WTC11 (cell line): ENCODE results near the gene FAM3B.

Experiments used
- CREB1 ChIP-seq: sonication (generic); formaldehyde crosslinking; IDR thresholded peaks from 2 replicates; pipeline ENCODE4 v1.8.0; 2023; ENCODE audit warnings: mild to moderate bottlenecking, missing genetic modification reagents
- ESRRA ChIP-seq: sonication (generic); formaldehyde crosslinking; IDR thresholded peaks from 2 replicates; pipeline ENCODE4 v1.8.1; 2022; ENCODE audit warnings: mild to moderate bottlenecking, missing genetic modification reagents, borderline replicate concordance
- FOXP1 ChIP-seq: sonication (generic); formaldehyde crosslinking; IDR thresholded peaks from 2 replicates; pipeline ENCODE4 v1.8.0; 2022; ENCODE audit warnings: missing genetic modification reagents, mild to moderate bottlenecking, moderate library complexity, borderline replicate concordance
- GABPB1 ChIP-seq: sonication (generic); formaldehyde crosslinking; IDR thresholded peaks from 2 replicates; pipeline ENCODE4 v1.8.1; 2023; ENCODE audit warnings: mild to moderate bottlenecking, missing genetic modification reagents
- NFYB ChIP-seq: sonication (generic); formaldehyde crosslinking; conservative IDR thresholded peaks from 2 replicates; pipeline ENCODE4 v1.8.0; 2022; ENCODE audit warnings: low read depth, missing genetic modification reagents
- PRRX2 ChIP-seq: fragments of 250-450 bp; sonication (Bioruptor Pico); IDR thresholded peaks from 2 replicates; pipeline ENCODE4 v1.8.0; 2021; ENCODE audit warnings: mild to moderate bottlenecking
- SMAD3 ChIP-seq: sonication (generic); formaldehyde crosslinking; IDR thresholded peaks from 2 replicates; pipeline ENCODE4 v1.8.0; 2022; ENCODE audit warnings: missing genetic modification reagents, mild to moderate bottlenecking, borderline replicate concordance
- SP1 ChIP-seq: sonication (generic); formaldehyde crosslinking; conservative IDR thresholded peaks from 2 replicates; pipeline ENCODE4 v1.8.1; 2022; ENCODE audit warnings: missing genetic modification reagents
- TEAD4 ChIP-seq: sonication (generic); formaldehyde crosslinking; IDR thresholded peaks from 2 replicates; pipeline ENCODE4 v1.8.0; 2022; ENCODE audit warnings: mild to moderate bottlenecking, missing genetic modification reagents
- TF ChIP-seq, protein P1 (sequence below): fragments of 200-600 bp; IDR thresholded peaks from 2 replicates; pipeline ENCODE4 v1.8.0; 2022; ENCODE audit warnings: antibody characterized with exemption
- TF ChIP-seq, protein P2 (sequence below): sonication (generic); formaldehyde crosslinking; IDR thresholded peaks from 2 replicates; pipeline ENCODE4 v1.8.1; 2022; ENCODE audit warnings: missing genetic modification reagents, borderline replicate concordance
- TF ChIP-seq, protein P3 (sequence below): sonication (generic); formaldehyde crosslinking; IDR thresholded peaks from 2 replicates; pipeline ENCODE4 v1.8.1; 2023; ENCODE audit warnings: mild to moderate bottlenecking, missing genetic modification reagents, moderate library complexity
- TF ChIP-seq, protein P4 (sequence below): sonication (generic); formaldehyde crosslinking; IDR thresholded peaks from 2 replicates; pipeline ENCODE4 v1.8.1; 2023; ENCODE audit warnings: mild to moderate bottlenecking, missing genetic modification reagents, moderate library complexity

DNA sequence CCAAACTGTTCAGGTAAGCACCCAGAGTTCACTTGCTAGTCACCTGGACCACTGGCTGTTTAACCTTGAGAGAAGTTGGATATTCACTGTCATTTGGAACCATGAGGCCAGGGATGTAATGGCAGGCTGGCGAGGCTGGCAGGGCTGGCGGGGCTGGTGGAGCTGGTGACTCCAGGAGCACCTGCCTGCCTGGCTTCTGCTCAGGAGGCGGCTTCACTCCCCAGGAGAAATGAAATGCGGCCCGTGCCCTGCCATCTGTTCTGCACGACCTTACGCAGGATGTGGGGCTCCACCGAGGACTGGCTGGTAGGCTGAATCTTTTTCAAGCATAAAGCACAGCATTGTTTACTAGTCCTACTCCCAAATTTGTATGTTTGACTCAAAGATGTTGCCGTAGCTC lies 86.7 kb downstream of the FAM3B start:
- TF ChIP-seq, protein P1, sequence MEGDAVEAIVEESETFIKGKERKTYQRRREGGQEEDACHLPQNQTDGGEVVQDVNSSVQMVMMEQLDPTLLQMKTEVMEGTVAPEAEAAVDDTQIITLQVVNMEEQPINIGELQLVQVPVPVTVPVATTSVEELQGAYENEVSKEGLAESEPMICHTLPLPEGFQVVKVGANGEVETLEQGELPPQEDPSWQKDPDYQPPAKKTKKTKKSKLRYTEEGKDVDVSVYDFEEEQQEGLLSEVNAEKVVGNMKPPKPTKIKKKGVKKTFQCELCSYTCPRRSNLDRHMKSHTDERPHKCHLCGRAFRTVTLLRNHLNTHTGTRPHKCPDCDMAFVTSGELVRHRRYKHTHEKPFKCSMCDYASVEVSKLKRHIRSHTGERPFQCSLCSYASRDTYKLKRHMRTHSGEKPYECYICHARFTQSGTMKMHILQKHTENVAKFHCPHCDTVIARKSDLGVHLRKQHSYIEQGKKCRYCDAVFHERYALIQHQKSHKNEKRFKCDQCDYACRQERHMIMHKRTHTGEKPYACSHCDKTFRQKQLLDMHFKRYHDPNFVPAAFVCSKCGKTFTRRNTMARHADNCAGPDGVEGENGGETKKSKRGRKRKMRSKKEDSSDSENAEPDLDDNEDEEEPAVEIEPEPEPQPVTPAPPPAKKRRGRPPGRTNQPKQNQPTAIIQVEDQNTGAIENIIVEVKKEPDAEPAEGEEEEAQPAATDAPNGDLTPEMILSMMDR: no peak
- TF ChIP-seq FOXP1: no peak
- no peak for TF ChIP-seq GABPB1 (CRISPR knock-in tag)
- TF ChIP-seq CREB1 (CRISPR knock-in tag): no peak
- no peak for TF ChIP-seq PRRX2 (CRISPR knock-in tag)
- TF ChIP-seq, protein P2, sequence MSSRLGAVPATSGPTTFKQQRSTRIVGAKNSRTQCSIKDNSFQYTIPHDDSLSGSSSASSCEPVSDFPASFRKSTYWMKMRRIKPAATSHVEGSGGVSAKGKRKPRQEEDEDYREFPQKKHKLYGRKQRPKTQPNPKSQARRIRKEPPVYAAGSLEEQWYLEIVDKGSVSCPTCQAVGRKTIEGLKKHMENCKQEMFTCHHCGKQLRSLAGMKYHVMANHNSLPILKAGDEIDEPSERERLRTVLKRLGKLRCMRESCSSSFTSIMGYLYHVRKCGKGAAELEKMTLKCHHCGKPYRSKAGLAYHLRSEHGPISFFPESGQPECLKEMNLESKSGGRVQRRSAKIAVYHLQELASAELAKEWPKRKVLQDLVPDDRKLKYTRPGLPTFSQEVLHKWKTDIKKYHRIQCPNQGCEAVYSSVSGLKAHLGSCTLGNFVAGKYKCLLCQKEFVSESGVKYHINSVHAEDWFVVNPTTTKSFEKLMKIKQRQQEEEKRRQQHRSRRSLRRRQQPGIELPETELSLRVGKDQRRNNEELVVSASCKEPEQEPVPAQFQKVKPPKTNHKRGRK (CRISPR knock-in tag): no peak
- TF ChIP-seq, protein P3, sequence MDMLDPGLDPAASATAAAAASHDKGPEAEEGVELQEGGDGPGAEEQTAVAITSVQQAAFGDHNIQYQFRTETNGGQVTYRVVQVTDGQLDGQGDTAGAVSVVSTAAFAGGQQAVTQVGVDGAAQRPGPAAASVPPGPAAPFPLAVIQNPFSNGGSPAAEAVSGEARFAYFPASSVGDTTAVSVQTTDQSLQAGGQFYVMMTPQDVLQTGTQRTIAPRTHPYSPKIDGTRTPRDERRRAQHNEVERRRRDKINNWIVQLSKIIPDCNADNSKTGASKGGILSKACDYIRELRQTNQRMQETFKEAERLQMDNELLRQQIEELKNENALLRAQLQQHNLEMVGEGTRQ: no peak
- TF ChIP-seq TEAD4 (CRISPR knock-in tag): no peak
- TF ChIP-seq, protein P4, sequence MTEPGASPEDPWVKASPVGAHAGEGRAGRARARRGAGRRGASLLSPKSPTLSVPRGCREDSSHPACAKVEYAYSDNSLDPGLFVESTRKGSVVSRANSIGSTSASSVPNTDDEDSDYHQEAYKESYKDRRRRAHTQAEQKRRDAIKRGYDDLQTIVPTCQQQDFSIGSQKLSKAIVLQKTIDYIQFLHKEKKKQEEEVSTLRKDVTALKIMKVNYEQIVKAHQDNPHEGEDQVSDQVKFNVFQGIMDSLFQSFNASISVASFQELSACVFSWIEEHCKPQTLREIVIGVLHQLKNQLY (CRISPR knock-in tag): no peak
- no peak for TF ChIP-seq SP1 (CRISPR knock-in tag)
- TF ChIP-seq NFYB (CRISPR knock-in tag): no peak
- no peak for TF ChIP-seq ESRRA (CRISPR knock-in tag)
- no peak for TF ChIP-seq SMAD3 (CRISPR knock-in tag)
